GM12801 (cell line): Measurements from ENCODE around the gene MYO9A.

Experiments used
- CTCF ChIP-seq: IDR thresholded peaks from one replicate; pipeline ENCODE4 v1.5.1; 2011; ENCODE audit warnings: control low read depth; ENCODE audit not compliant: insufficient read length; ENCODE audit errors: extremely low read depth

Gene MYO9A

GRCh38 chr15:71893691-71894090 is 224.3 kb downstream of the MYO9A start:
- TF ChIP-seq CTCF: no peak

GRCh38 chr15:71892335-71892734 is 225.6 kb downstream of the MYO9A start:
- TF ChIP-seq CTCF: no peak

GRCh38 chr15:71891026-71891425 is 226.9 kb downstream of the MYO9A start:
- no peak for TF ChIP-seq CTCF

- no peak for TF ChIP-seq CTCF
Measured at GRCh38 chr15:71889947-71890346, 228.0 kb downstream of the MYO9A start.

GRCh38 chr15:71889385-71889784 is 228.6 kb downstream of the MYO9A start:
- no peak for TF ChIP-seq CTCF

GRCh38 chr15:71888797-71889196 is 229.2 kb downstream of the MYO9A start:
- TF ChIP-seq CTCF: no peak

- no peak for TF ChIP-seq CTCF
Measured at GRCh38 chr15:71885390-71885789, 232.6 kb downstream of the MYO9A start.

- TF ChIP-seq CTCF: no peak
Measured at GRCh38 chr15:71883447-71883846, 234.5 kb downstream of the MYO9A start.
